GM11168 (cell line): ENCODE results near the gene DYSF.

ENCODE experiments used
- in situ Hi-C: fragments of 300-500 bp; cut with MboI; formaldehyde crosslinking; loops from one replicate; pipeline ENCODE4 v1.12.0; 2022; ENCODE audit warnings: low sequenced_read_pairs; ENCODE audit not compliant: unreplicated experiment

The DYSF gene

GRCh38 chr2:71546275-71546638, 92.9 kb downstream of the DYSF start:
- in situ Hi-C loops: no loop called here

DNA sequence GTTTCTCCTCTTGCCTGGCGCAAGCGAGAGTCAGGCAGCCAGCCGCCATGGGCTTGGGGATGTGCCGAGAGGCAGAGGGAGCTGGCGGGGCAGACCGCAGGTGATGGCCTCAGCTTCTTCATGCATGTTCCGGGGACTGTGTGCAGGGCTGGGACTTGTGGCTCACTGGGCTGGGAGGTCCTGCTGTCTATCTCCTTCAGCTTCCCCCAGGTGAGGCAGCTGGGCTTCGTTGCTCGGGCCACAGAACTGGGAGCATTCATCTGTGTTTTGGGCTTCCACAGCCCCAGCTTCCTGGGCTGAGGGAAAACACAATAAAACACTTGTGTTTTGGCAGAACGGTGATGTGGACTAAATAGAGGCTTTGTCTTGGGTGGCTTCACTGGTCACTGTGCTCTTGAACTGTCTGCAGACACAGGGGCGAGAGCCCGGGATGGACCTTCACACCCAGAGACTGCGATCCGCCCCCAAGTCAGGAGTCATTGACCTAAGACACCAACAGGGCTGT, 93.5 kb downstream of the DYSF start:
- in situ Hi-C loops: no loop called here

GRCh38 chr2:71547616-71548285, 94.4 kb downstream of the DYSF start:
- in situ Hi-C loops: no loop called here

DNA sequence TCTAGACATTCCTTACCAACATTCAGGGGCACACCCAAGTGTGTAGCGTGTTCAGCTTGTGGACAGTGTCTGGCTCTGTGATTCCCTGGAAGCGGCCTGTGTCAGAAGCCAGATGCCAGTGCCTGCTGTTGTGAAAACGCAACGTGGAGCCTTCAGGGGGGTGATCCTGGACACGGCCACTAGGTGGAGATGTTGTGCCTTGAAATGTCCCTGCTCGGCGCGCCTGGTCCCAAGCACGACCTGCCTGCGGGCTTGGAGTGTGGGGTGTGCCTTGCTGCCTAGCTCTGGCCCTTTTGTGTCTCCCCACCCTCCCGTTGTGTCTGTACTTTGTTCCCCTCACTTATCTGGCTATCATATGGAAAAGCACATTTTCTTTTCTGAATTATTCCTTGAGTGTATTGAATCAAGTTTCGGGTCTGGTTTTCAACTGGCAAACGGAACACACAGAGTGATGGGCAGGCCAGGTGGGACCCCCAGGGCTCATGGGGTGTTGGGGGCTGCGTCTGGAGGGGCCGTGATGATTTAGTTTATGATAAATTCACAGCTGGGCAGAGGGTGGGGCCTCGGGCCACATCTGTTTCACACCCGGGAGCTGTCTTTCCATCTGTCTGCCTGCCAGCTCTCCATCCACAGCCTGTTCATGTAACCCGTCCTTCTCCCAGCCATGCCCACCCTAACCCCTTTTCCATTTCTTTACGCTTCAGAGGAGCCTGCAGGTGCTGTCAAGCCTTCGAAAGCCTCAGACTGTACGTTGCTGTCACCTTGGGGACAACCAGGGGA, 95.5 kb downstream of the DYSF start:
- in situ Hi-C loops: no loop called here

GRCh38 chr2:71550801-71551630, 97.7 kb downstream of the DYSF start:
- in situ Hi-C loops: no loop called here

DNA sequence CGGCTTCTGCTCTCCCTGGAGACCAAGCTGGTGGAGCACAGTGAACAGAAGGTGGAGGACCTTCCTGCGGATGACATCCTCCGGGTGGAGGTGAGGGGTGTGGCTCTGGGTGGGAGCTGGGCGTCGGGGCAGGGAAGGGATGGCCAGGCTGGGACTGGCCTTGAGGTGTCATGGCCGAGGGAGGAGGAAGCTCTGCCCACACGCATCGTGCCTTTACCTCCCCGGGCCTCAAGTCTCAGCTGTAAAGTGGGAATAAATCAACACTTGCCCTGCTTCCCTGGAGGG, 98.2 kb downstream of the DYSF start:
- in situ Hi-C loops: no loop called here

GRCh38 chr2:71552356-71552755, 99.0 kb downstream of the DYSF start:
- in situ Hi-C loops: no loop called here

DNA sequence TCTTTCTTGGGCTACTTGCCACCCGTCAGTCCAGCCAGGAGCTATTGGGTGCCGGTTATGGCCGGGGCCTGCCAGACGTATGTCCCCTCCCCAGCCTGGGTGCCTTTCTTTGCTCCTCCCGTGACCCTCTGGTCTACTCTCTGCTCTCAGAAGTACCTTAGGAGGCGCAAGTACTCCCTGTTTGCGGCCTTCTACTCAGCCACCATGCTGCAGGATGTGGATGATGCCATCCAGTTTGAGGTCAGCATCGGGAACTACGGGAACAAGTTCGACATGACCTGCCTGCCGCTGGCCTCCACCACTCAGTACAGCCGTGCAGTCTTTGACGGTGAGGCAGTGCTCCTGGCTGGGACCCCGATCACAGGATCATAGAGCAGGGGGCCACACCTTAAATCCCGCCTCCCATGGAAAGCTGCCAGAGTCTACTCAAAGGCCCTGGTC, 99.5 kb downstream of the DYSF start:
- in situ Hi-C loops: no loop called here

- in situ Hi-C loops: no loop called here
Measured at GRCh38 chr2:71554028-71554705, 100.8 kb downstream of the DYSF start.

DNA sequence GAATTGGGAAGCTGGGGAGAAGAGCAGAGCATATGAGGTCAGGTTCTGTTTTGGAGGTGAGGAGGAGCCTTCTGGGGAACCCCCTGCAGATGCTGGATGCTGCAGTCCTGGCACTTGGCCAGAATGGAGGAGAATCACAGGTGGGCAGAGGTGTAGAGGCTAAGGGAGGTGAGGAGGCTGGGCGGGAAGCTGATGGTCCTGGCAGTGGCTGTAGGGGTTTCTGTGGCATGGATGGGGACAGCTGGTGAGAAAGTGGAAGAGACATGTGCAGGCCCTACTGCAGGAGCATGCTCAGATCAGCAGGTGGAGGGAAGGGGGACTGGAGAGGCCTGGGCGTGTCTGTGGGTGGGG, 101.3 kb downstream of the DYSF start:
- in situ Hi-C loops: no loop called here

DNA sequence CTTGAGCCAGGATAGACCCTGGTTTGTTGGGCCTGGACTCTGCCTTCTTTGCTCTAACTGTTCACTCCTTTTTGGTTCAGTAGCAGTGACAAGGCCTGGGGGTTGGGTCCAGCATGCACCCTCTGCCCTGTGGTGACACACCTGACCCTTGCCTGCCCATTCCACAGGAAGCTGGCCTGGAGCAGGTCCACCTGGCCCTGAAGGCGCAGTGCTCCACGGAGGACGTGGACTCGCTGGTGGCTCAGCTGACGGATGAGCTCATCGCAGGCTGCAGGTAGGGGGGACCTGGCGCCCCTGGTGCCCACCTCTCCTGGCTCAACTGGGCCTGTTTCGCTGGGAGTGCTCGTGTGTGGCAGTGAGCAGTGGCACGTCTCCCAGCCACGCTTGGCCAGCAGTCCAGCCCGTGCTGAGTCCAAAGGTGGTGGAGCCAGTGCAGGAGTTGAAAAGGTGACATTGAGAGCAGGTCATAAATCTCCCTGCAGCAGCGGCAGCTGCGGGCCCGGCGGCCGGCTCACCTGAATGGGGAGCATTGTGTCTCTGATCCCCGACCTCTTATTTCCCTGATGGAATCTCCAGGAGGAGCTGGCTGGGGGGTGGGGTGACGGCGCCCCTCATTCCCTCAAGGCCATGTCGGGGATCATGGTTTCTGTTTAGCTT, 102.6 kb downstream of the DYSF start:
- in situ Hi-C loops: no loop called here

DNA sequence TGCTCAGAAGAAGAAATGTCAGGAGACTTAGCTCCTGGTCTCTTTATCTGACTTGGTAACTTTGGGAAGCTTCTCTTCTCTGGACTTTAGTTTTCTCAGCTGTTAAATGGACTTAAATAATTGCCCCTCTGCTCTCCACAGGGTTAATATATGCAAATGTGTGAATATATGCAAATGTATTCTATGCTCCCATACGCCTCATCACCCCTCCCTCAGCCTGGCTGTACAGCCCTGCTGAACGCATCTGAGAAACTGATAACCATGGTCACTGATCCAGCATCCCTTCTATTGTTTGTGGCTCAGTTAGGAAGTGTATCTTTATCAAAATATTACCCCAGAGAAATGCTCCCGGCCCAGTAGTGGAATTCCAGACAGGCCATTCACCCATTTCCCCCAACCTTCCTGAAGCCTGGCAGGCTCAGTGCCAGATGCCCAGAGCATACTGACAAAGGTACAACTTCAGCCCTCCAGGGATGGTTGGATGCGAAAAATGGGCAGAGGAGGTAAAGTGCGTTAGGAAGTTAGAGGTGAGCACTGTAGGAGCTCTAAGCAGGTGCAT, 103.4 kb downstream of the DYSF start:
- in situ Hi-C loops: no loop called here

GRCh38 chr2:71557321-71557720, 104.0 kb downstream of the DYSF start:
- in situ Hi-C loops: no loop called here

DNA sequence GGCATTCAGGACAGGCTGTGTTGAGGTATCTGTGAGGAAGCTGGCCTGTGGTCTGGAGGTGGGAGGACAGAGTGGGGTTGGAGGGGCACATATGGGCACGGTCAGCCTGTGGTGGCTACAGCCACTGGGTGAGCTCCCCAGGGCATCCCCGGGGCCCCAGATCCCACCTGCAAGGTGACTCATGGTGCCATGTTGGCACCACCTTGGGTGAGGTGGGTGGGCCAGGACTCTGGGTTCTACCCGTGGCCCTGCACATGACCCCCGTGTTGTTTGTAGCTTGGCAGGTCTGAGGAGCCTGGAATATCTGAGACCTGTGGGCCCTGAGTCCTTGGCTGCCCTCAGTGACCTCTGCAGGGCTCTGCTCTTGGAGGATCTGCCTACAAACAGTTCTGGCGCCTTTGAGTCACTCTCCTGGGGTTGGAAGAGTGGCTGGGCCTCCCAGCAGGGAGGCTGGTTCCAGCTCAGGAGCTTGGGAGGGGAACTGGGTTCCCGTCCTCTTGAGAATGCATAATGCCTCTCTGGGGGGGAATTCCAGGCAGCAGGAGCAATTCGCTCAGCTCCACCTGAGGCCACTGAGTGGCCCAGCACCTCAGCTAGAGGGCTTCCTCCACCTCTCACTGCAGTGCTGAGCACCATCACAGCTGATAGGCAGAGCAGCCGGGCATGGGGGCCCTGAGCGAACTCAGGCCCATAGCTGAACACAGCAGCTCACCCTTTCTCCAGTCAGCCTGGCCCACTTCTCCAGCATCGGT, 105.1 kb downstream of the DYSF start:
- in situ Hi-C loops: no loop called here

DNA sequence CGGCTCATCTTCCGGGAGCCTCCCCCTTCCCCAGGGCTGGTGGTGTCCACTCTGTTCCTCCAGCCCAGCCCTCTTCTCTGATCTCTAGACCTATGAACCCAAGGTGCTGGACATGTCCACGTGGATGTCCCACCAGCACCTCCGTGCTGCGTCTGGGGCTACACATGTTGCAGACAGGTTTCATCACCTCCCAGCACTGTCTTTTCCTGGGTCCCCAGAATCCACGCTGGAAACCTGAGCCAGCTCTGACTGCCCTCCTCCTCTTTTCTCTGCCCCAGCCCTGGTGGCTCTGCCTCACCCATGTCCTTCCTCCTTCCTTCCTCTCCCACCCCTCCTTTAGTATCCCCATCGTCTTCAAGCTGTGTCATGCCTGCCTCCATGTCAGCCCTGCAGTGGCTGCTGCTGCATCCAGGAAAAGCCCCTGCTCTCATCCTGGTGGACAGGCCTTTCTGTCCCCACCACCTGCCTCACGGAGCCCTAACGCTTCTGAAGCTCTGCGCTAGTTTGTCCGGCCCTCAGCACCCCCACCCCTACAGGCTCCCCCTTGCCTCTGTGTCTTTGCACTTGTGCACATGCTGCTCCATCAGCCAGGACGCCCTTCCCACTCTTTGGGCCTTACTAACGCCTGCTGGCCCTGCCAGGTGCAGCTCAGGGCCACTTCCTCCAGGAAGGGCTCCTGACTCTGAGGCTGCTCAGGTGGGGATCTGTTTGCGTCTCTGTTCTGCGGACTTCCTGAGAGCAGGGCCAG, 105.9 kb downstream of the DYSF start:
- in situ Hi-C loops: no loop called here

- in situ Hi-C loops: no loop called here
Measured at GRCh38 chr2:71559828-71560637, 106.7 kb downstream of the DYSF start.

DNA sequence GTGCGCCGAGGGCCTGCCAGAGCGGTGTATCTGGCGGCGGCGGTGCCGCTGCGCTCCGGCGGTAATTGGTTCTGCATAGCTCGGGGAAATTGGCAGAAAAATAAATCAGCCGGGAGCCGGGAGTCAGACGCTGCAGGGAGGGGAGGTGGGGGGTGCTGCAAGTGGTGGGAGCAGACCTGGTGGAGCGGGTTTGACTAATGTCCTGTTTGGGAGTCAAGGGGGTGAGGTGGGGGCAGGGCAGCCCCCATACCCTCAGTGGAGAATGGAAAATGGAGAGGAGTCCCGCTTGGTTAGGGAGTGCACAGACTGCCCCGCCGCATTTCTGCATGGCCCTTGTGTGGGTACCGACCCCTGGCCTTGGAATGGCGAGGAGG, 107.3 kb downstream of the DYSF start:
- in situ Hi-C loops: no loop called here
